HCT116 (cell line): ENCODE results near the gene DNAH9.

Experiments used
- CTCF ChIP-seq, 3 experiments: fragments of 200-600 bp in 1 of 3; sonication (generic) in 1 of 3; IDR thresholded peaks in 2 of 3; conservative IDR thresholded peaks in 1 of 3; 2 replicates each; pipeline ENCODE4 v1.5.1; 2012 to 2017; ENCODE audit warnings: low read depth in 2 of 3, low read length in 2 of 3, antibody characterized with exemption in 1 of 3, borderline replicate concordance in 1 of 3, control low read depth in 1 of 3, mild to moderate bottlenecking in 1 of 3, mixed read lengths in 1 of 3, mixed run types in 1 of 3, moderate library complexity in 1 of 3; ENCODE audit not compliant: insufficient read depth in 1 of 3
- EZH2 ChIP-seq: fragments of 200-600 bp; sonication (generic); IDR thresholded peaks from 2 replicates; pipeline ENCODE4 v1.6.1; 2017; ENCODE audit warnings: antibody characterized with exemption, mixed run types
- POLR2A ChIP-seq: IDR thresholded peaks from 2 replicates; pipeline ENCODE4 v1.7.0; 2011; ENCODE audit warnings: borderline replicate concordance; ENCODE audit not compliant: insufficient read depth, insufficient read length; ENCODE audit errors: extremely low read depth
- POLR2AphosphoS5 ChIP-seq: IDR thresholded peaks from 2 replicates; pipeline ENCODE4 v1.6.1; 2011; ENCODE audit warnings: mild to moderate bottlenecking, low read depth, low read length, moderate library complexity
- SP1 ChIP-seq: IDR thresholded peaks from 2 replicates; pipeline ENCODE4 v1.6.1; 2012; ENCODE audit warnings: low read depth
- SRF ChIP-seq: IDR thresholded peaks from 2 replicates; pipeline ENCODE4 v1.6.1; 2012; ENCODE audit warnings: low read depth
- ZNF274 ChIP-seq: fragments of 200-500 bp; sonication (Bioruptor generic); IDR thresholded peaks from 2 replicates; pipeline ENCODE4 v1.6.1; 2014; ENCODE audit warnings: mild to moderate bottlenecking, low read depth, low read length, inconsistent platforms
- TF ChIP-seq, protein P1 (sequence below): IDR thresholded peaks from 2 replicates; pipeline ENCODE4 v1.6.1; 2012
- TF ChIP-seq, protein P2 (sequence below): IDR thresholded peaks from 2 replicates; pipeline ENCODE4 v1.6.1; 2012

GRCh38 chr17:11671126-11671525 is 72.9 kb downstream of the DNAH9 start:
- TF ChIP-seq CTCF (IDR thresholded peaks at IDR 0.05 in 2 of 3, conservative IDR thresholded peaks at IDR 0.05 in 1 of 3; ENCODE audit: borderline replicate concordance in 1 of 3, insufficient read depth in 1 of 3, low read depth in 2 of 3, low read length in 2 of 3): no peak
- no peak for TF ChIP-seq POLR2AphosphoS5
- no peak for TF ChIP-seq POLR2A
- no peak for TF ChIP-seq SP1
- TF ChIP-seq SRF: no peak
- no peak for TF ChIP-seq EZH2
- no peak for TF ChIP-seq ZNF274
- TF ChIP-seq, protein P1, sequence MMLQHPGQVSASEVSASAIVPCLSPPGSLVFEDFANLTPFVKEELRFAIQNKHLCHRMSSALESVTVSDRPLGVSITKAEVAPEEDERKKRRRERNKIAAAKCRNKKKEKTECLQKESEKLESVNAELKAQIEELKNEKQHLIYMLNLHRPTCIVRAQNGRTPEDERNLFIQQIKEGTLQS: no peak
- TF ChIP-seq, protein P2, sequence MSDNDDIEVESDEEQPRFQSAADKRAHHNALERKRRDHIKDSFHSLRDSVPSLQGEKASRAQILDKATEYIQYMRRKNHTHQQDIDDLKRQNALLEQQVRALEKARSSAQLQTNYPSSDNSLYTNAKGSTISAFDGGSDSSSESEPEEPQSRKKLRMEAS: no peak
